Stimulated activated CD8-positive, alpha-beta memory T cell treated with anti-CD3 and anti-CD28 coated beads, Interleukin-7, amount 100 ng/mL, for 48 hours (primary cell): ENCODE measurements around the gene SHC1.
A peak's percentile ranks its signal among the peaks of the same experiment; 100 is the strongest.

Source experiments
- DNase-seq, 2 donors: peaks; one replicate each; pipeline ENCODE4 v3.0.0-alpha.2; 2020; ENCODE audit warnings: low read depth in 1 of 2; ENCODE audit errors: extremely low read depth in 1 of 2

The SHC1 gene

DNA sequence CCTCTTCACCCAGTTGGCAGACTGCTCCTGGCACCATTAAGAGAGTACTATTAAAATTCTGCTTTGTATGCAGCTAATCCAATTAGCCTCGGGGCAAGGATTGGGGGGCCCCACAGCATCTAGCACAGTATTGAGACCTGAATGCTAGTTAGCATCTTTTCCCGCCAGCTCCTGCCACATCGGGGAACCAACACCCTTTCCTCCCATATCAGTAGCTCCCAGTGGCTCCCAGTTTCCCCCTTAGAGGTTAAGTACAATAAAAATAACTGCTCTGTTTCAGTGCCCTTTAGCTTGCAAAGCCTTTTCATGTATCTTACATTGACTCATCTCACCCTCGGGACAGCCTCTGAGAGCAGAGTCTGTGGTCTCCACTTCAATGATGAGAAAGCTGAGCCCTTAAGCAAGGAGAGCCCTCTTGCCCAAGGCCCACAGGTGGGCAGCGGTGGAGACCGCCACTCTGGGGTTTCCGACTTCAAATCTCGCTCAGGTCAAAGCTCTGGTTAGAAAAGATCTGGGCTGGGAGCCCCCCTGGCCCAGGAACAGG lies 29.8 kb downstream of the SHC1 start:
- DNase-seq = no peak

DNA sequence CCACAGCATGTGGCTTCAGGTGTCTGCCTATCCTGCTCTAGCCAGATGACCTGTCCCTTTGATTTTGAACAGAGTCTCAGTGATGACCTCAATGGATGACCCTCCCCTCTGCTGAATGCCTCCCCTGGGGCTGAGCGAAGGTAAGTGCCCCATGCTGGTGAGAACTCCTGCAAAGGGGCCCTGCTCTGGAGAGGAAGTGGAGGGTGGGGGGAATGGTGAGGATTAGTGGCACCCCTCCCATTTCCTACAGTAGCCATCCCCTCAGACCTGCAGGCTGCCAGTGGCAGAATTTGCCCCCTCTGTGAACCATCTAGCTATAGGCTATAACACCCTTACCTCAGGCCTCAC lies 30.4 kb downstream of the SHC1 start:
- no peak for DNase-seq

DNA sequence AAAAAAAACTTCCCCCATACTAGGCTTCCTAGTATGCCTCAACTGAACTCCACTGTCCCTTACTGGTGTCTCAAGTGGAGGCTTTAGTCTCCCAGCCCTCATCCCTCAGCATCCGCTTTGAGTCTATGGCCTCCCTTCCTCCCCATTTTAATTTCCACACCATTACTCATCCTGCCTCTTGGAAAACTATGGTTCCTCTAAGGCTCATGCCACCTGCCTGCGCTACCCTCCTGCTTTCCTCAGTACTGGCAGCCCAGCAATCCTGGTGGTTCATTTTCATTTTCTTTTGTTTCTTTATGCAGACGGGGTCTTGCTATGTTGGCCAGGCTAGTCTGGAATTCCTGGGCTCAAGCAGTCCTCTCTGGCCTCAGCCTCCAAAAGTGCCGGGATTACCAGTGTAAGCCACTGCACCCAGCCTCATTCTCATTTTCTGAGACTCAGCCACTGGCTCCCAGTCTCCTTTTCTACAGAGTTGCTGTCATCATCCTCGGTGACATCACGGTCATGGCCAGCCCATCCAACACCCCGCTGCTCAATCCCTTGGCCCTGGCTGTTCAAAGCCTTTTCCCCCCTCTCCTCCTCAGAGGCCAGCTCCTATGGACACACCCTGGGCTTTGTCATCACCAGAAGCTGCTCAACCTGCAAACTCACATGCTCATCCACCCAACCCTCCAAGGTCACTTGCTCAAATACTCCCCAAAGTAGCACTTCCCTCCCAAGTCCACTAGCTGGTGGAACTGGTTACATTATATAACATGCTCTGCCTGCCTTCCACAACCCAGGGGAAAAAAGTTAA lies 31.7 kb downstream of the SHC1 start:
- no peak for DNase-seq

DNA sequence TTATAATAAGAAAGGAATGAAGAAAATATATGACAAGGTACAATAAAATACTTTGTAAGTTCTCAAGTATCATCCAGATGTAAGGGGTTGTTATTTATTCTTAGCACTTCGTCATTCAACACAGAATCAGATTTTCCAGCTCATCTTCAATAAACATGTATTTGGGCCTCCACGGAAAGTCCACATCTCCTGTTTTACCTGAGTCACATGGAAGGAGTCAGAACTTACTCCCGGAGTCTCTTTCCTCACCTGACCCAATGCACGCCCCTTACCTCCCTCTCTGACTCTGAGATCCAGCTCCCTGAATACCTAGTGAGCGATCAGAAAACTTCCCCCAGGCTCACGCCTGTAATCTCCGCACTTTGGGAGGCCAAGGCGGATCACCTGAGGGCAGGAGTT lies 32.6 kb downstream of the SHC1 start:
- DNase-seq = no peak

DNA sequence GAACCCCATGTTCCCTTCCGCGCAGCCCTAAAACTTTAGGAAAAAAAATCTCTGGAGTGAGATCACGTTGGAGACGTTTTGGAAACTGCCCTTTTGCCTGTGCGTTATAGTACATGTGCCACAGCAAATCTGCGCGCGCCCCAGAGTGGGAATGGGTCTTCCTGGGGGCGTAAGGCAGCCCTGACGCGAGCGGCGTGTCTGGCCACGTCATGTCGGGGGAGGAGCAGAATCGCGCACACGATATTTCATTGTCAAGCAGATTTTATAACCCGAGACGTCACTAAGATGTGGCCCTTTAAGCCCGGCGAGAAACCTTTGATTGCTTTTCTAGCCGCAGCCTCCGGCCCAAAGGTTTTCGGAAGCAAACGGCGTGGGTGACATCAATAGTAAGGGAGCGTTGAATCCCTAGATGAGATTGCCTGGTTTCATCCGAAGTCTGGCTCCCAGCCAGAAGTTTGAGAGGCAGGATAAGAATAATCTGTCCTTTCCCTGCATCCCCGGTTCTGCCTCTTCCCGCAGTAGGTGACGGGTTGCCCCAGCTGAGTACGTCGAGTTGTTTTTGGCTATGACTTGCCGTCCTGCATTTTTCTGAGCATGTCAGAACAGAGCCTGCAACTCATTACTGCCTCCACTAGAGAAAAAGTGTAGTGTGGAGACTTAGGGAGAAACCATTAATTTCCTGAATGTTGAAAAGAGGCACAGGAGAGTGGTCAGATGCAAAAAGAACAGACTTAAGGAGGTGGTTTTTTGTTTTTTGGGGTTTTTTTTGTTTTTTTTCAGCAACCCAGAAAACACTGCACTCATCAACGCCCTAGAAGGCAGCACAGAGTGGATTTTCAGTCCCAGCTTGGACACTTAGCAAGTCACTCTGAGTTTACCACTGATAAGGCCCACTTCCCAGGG lies 33.2 kb downstream of the SHC1 start:
- peak; percentile 73 to 80 for DNase-seq

DNA sequence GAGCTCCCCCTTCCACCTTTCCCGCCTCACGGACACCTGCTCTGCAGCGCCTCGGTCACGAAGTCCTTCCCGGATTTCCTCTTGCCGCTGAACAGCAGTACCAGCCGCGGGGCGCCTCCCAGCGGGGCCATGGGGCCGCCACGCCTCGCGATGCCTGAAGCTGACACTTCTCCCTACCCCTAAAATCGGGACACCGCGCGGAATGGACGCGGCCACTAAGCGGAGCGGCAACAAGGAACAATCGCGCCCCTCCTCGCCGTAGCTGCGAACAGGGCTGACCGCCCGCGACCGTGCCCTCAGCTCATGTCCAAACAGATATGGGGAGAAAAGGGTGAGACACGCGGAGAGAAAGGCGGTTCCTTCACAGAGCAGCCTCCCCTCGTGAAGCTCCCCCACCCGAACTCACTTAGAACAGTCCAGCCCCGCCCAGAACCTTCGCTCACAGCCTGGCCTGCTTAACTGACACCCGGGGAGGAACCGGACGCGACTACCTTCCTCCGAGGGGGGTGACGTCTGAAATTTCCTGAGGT lies 33.9 kb downstream of the SHC1 start, which contains the start of gene PMVK:
TSS of gene PMVK (minus strand) at position 165 of the 530 bp plus-strand sequence. CDS start at position 131, 34 bp downstream.
- peak; percentile 82 to 91 for DNase-seq

DNA sequence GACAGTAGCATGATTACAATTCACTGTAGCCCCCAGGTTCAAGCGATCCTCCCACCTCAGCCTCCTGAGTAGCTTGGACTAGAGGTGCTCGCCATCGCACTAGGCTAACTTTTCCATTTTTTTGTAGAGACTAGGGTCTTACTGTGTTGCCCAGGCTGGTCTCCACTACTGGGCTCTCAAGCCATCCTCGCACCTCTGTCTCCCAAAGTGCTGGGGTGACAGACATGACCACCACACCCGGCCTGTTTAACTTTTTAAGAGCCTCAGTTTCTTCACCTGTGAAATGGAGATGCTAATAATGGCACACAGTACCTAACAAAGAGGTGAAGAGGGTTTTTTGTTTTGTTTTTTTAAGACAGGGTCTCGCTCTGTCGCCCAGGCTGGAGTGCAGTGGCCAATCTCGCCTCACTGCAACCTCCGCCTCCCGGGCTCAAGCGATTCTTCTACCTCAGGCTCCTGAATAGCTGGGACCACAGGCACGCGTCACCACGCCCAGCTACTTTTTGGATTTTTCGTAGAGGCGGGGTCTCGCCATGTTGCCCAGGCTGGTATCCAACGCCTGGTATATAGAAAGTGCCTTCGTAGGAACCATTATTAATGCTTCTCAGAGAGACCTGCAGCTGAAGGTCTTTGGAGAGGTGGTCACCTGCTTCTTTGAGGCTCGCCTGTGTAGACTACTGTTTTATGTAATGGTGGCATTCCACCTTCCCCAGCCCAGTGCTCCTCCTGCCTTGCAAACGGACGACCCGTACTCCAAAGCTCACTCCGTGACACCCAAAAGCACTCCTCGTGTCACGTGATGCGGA lies 34.6 kb downstream of the SHC1 start:
- DNase-seq = no peak

DNA sequence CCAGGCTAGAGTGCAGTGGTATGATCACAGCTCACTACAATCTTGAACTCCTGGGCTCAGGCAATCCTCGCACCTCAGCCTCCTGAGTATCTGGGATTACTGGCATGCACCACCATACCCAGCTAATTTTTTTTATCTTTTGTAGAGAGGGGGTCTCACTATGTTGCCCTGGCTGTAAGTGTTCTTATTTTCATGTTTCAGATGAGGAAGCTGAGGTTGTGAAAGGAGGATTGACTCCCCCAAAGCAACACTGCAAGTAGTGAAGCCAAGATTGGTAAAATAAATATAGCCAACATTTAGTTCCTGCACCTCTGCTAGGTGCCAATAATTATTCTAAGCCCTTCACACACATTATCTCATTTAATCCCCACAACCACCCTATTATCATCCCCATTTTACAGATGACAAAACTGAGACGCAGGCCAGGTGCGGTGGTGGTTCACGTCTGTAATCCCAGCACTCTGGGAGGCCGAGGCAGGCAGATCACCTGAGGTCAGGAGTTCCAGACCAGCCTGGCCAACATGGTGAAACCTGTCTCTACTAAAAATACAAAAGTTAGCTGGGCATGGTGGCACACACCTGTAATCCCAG lies 36.1 kb downstream of the SHC1 start:
- DNase-seq = no peak

DNA sequence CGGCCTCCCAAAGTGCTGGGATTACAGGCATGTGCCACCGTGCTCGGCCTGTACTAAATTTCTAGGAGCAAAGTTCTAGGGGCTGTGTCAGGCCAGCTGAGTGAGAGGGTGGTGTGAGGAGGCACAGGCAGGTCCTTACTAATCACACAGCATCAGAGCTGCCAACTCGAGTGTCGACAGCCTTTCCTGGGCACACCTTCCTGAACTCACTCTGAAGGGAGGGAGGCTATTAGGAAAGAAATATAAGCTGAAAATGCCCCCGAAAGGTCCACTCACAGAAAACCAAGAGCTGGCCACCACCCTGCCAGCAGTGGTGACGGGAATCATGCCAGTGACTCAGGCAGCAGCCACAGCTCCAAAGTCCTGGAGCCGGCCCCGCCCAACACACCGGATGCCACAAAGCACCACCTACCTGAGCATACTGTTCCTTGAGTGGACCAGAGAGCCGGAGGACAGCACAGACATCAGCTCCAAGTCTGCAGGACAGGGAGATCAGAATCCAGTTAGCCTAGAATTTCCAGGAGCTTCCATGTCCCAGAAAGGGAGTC lies 38.5 kb downstream of the SHC1 start:
- DNase-seq = no peak

DNA sequence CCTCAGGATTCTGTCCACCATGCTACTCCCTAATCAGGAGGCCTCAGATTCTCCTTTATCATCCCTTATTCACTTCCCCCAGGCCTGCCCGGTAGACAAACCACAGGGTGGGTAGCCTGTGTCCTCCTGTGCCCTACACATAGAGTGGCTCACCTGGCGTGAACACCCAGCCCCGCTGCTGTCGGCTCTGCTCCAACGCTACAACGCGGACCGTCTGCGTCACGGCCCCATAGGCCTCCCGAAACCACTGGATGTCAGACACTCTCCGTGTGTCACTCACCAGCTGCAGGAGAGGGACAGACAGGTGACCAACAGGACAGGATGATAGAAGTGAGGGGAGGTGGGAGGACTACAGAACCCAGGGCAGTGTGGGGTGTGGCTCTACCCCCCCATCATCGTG lies 44.3 kb downstream of the SHC1 start:
- no peak for DNase-seq

DNA sequence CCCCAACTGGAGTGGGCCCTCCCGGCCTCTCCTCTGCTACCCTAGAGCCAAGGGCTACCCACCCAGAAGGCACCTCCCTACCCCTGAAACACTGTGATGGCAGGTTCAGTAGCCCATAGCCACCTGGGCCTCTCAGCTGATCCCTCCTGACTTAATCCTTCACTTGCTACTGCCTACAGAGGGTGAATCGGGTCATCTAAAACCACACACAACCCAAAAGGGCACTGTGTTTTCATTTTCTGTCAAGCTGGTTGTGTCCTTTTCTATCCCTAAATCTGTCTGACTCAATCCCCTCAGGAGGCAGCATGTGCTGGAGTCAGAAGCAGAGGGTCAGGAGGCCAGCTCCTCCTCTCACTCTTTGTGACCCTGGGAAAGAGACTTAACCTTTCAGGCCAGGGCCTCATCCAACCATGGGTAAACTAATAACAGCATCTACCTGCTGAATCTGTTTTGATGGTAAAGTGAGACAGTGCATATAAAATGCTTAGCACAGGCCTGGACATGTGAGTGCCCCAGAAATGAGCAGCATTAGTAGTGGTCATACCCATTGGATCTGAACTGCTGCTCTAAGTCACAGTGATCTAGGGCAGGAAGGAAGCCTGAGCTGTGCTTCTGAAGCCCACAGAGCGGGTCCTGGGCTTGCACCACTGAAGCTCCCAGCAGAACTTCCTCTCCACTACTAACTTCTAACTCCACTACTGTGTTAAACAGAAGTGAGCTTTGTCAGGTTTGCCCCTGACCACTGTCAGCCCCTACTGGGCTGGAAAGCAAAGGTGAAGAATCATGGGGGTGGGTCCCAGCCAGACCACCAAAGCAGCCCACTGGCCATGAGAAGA lies 45.0 kb downstream of the SHC1 start:
- DNase-seq = no peak

DNA sequence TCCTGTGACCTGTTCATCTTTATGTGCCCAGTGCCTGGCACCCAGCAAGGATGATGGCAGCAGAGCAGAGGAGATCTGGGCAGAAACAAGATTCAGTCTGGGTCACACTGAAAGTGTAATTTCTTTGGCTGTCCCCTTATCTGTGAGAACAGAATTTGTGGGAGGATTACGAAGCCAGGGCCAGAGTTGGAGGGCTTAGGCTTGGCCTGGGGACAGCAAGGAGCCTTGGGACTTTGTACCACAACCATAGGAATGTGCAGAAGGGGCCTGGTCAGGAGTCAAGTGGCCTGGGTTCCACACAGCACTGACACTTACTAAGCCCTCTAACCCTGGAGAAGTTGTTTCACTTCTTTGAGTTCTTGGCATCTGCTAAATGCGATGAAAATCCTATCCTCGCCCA lies 46.9 kb downstream of the SHC1 start:
- DNase-seq = no peak

DNA sequence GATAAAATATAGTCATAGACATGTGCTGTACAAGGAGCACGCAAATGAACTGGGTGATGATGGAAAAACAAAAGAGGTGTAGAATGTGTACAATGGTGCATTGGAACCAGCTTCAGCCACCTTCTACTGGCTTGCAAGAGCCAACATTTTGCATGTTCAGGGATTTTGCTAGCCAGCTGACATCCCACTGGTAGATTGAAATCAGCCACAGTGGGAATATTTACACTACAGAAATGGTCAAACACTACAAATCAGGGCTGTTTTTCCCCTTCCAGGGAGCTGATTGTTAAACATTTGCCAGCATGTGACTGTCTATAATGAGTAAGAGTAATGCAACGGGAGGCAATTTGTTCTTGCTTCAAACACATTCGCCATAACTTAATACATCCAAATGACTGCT lies 57.3 kb downstream of the SHC1 start:
- no peak for DNase-seq

DNA sequence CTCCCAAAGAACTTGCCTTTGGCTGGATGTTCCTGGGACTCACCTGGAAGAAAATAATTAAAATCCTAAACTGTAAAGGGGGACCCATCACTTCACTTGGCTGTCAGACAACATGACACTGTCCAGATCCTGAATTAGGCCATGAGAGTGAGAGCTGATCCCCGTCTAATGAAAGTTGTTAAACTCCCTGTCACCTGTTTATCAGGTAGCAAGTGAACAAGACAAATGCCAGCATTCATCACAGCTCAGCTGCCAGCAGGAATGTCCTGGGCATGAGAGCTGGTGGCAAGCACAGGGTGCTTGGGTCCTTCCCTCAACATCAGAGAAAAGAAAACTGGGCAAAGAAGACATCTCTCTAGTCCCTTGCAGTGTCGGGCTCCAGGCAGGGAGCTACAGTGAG lies 57.8 kb downstream of the SHC1 start:
- DNase-seq = no peak
